22Rv1 (cell line): ENCODE results near the gene NUP210.

Experiments used
- ZFX ChIP-seq: fragments of 450-650 bp; IDR thresholded peaks from 2 replicates; pipeline ENCODE4 v1.6.1; 2017; ENCODE audit warnings: antibody characterized with exemption, borderline replicate concordance
- TF ChIP-seq, protein P1 (sequence below): fragments of 450-650 bp; IDR thresholded peaks from 2 replicates; pipeline ENCODE4 v1.5.1; 2017; ENCODE audit warnings: mild to moderate bottlenecking

DNA sequence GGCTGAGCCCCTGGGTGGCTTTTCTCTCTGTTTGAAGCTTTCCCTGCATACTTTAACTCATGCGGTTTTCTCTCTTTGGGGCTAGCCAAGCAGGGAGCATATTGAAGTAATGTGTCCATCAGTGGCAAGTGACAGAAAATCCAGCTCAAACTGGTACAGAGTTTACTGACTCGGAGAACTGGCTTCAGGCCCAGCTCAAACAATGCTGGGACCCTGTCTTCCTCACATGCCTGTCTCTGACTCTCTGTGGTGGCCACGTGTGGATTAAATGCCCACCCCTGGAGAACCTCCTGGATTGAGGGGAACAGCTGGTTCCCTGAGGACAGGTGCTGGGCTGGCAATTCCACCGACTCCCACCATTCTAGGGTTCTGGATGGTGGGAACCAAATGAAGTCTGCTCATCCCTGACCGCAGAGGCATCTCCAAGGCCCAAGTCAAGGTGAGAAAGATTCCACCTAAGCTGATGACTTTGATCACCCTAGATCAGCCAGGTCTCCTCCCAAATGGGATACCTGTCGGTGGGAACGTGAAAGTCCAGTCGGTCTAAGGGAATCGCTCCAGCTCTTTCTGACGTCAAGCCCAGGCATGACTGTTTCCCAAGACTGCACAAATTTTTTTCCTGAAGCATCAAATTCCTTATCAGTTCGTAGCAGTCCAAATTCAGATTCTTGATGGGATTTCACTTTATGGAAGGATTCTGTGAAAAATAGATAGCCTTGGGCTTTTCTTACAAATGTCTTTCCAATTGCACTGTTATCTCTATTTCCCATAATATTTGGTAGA is 43.7 kb upstream of the NUP210 start:
- TF ChIP-seq, protein P1, sequence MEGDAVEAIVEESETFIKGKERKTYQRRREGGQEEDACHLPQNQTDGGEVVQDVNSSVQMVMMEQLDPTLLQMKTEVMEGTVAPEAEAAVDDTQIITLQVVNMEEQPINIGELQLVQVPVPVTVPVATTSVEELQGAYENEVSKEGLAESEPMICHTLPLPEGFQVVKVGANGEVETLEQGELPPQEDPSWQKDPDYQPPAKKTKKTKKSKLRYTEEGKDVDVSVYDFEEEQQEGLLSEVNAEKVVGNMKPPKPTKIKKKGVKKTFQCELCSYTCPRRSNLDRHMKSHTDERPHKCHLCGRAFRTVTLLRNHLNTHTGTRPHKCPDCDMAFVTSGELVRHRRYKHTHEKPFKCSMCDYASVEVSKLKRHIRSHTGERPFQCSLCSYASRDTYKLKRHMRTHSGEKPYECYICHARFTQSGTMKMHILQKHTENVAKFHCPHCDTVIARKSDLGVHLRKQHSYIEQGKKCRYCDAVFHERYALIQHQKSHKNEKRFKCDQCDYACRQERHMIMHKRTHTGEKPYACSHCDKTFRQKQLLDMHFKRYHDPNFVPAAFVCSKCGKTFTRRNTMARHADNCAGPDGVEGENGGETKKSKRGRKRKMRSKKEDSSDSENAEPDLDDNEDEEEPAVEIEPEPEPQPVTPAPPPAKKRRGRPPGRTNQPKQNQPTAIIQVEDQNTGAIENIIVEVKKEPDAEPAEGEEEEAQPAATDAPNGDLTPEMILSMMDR: no peak
- TF ChIP-seq ZFX: no peak
